ENCODE results near the gene SOCS6. TPM values are rescaled to one million over a fixed set of nuclear protein-coding genes. Genes with fewer than 3 reads are reported as not detected.
A peak's percentile ranks its signal among the peaks of the same experiment; 100 is the strongest.
"Not testable (repeated sequence)": the region's sequence is repeated elsewhere in the genome, so short reads cannot be mapped to it uniquely, and the experiment has no call there.

Gene SOCS6
- total and polyA plus RNA-seq, 2 donors (not counting 1 experiment from before 2014, with no cell fraction given) = 38.6 to 44.1 TPM

DNA sequence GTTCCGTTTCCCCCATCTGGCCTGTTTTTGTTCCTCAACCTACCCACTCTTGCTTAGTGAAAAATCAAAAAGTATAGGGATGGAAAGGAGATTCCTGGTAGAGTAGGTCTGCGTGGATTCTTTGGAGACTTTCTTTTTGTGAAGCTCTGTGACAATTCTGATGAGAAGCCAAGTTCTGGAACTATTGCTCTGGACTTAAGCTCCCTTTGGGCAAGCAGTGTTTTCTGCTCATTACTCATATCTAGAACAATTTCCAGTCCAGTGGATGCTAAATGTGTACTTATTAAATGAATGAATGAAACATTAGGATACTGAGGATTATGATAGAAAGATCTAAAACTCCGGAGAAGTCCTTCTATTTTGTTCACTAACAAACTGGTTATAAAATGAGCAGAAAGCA, 76.5 kb downstream of the SOCS6 start:
- Histone ChIP-seq H3K4me1 (ENCODE audit: control insufficient read depth, extremely low read depth, insufficient read depth, low read length) (peaks cover 3% of the 10 kb centered on the region), H3K27me3 (ENCODE audit: control insufficient read depth, insufficient read depth, low read length) (no peaks in the 10 kb centered on the region), H3K4me3 (replicated peaks in 1 of 4; ENCODE audit: control extremely low read depth in 1 of 4, insufficient read depth in 1 of 4, low read depth in 3 of 4, low read length in 4 of 4) (no peak overlapping the region), H3K79me2 (ENCODE audit: control insufficient read depth, insufficient read depth, low read length) (no peaks in the 10 kb centered on the region), H3K9ac (ENCODE audit: insufficient read depth, low read length) (no peak overlapping the region), H3K27ac (ENCODE audit: insufficient read depth, low read length) (no peak overlapping the region), H3K4me2 (ENCODE audit: extremely low read depth, insufficient read depth, low read length) (no peak overlapping the region), H3K9me3 (ENCODE audit: control insufficient read depth, insufficient read depth, low read depth, low read length) (no peaks in the 10 kb centered on the region), H2AFZ (ENCODE audit: low read length) (no peak overlapping the region), H4K20me1 (ENCODE audit: control insufficient read depth, extremely low read depth, insufficient read depth, low read length) (no peaks in the 10 kb centered on the region), H3K36me3 (ENCODE audit: control insufficient read depth, insufficient read depth, low read length) (no peaks in the 10 kb centered on the region)
- DNase-seq (ENCODE audit: low read depth in 2 of 2) = peak in 1 of 2 donors; percentile 38
- TF ChIP-seq, protein P1, sequence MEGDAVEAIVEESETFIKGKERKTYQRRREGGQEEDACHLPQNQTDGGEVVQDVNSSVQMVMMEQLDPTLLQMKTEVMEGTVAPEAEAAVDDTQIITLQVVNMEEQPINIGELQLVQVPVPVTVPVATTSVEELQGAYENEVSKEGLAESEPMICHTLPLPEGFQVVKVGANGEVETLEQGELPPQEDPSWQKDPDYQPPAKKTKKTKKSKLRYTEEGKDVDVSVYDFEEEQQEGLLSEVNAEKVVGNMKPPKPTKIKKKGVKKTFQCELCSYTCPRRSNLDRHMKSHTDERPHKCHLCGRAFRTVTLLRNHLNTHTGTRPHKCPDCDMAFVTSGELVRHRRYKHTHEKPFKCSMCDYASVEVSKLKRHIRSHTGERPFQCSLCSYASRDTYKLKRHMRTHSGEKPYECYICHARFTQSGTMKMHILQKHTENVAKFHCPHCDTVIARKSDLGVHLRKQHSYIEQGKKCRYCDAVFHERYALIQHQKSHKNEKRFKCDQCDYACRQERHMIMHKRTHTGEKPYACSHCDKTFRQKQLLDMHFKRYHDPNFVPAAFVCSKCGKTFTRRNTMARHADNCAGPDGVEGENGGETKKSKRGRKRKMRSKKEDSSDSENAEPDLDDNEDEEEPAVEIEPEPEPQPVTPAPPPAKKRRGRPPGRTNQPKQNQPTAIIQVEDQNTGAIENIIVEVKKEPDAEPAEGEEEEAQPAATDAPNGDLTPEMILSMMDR (conservative IDR thresholded peaks at IDR 0.05 in 1 of 2, IDR thresholded peaks at IDR 0.05 in 1 of 2; ENCODE audit: low read depth in 1 of 2, low read length in 2 of 2) = no peak
- no peak for TF ChIP-seq EZH2 (IDR thresholded peaks at IDR 0.05; ENCODE audit: low read length, missing control alignments)

DNA sequence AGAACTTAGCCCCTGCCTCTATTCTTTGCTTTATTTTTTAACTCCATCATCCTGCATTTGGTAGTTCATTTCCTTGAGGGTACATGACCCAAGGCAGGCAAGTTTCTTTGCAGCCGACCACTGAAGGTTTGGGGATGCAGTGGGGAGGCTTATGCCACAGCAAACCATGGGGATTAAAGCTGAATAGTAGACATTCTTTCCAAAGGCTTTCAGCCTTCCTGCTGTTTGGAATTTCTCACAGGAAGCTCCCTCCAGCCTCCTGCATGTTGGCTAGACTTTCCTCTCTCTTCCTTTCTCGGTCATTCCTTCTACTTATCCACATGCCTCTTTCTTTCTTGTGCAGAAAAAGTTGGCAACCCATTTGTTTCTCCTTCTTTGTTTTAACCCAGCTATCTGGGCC, 77.3 kb downstream of the SOCS6 start:
- Histone ChIP-seq H3K36me3 (ENCODE audit: control insufficient read depth, insufficient read depth, low read length) (no peaks in the 10 kb centered on the region), H4K20me1 (ENCODE audit: control insufficient read depth, extremely low read depth, insufficient read depth, low read length) (no peaks in the 10 kb centered on the region), H3K9ac (ENCODE audit: insufficient read depth, low read length) (no peak overlapping the region), H3K27ac (ENCODE audit: insufficient read depth, low read length) (no peak overlapping the region), H3K4me2 (ENCODE audit: extremely low read depth, insufficient read depth, low read length) (no peak overlapping the region), H3K27me3 (ENCODE audit: control insufficient read depth, insufficient read depth, low read length) (no peaks in the 10 kb centered on the region), H2AFZ (ENCODE audit: low read length) (no peak overlapping the region), H3K4me1 (ENCODE audit: control insufficient read depth, extremely low read depth, insufficient read depth, low read length) (peaks cover 3% of the 10 kb centered on the region), H3K4me3 (replicated peaks in 1 of 4; ENCODE audit: control extremely low read depth in 1 of 4, insufficient read depth in 1 of 4, low read depth in 3 of 4, low read length in 4 of 4) (no peak overlapping the region), H3K9me3 (ENCODE audit: control insufficient read depth, insufficient read depth, low read depth, low read length) (no peaks in the 10 kb centered on the region), H3K79me2 (ENCODE audit: control insufficient read depth, insufficient read depth, low read length) (no peaks in the 10 kb centered on the region)
- DNase-seq (ENCODE audit: low read depth in 2 of 2) = peak in 1 of 2 donors; percentile 46
- TF ChIP-seq, protein P1 (conservative IDR thresholded peaks at IDR 0.05 in 1 of 2, IDR thresholded peaks at IDR 0.05 in 1 of 2; ENCODE audit: low read depth in 1 of 2, low read length in 2 of 2) = no peak
- no peak for TF ChIP-seq EZH2 (IDR thresholded peaks at IDR 0.05; ENCODE audit: low read length, missing control alignments)

DNA sequence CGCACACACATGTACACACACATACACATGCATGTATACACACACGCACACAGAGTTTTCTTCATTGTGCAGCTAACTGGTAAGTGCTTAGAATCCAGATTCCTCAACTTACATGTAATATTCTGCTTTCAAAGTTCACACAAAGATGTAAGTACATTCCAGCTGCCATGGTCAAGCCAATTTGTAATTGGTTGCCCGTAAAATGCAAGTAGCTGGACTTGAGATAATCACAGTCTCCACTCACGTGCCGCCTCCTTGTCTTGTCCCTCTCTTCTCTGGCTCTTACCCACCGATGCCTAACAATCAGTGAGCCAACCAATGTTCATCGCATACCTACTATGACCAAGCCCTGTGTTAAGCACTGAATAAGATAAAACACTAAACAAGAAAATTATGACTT, 77.8 kb downstream of the SOCS6 start:
- H3K36me3 ChIP-seq (ENCODE audit: control insufficient read depth, insufficient read depth, low read length) = no peaks in the 10 kb centered on the region
- peak in 1 of 2 donors; percentile 52 for DNase-seq (ENCODE audit: low read depth in 2 of 2)
- H3K4me2 ChIP-seq (ENCODE audit: extremely low read depth, insufficient read depth, low read length) = no peak overlapping the region
- H3K9ac ChIP-seq (ENCODE audit: insufficient read depth, low read length) = no peak overlapping the region
- peaks cover 3% of the 10 kb centered on the region for H3K4me1 ChIP-seq (ENCODE audit: control insufficient read depth, extremely low read depth, insufficient read depth, low read length)
- no peaks in the 10 kb centered on the region for H4K20me1 ChIP-seq (ENCODE audit: control insufficient read depth, extremely low read depth, insufficient read depth, low read length)
- H3K27me3 ChIP-seq (ENCODE audit: control insufficient read depth, insufficient read depth, low read length) = no peaks in the 10 kb centered on the region
- H3K79me2 ChIP-seq (ENCODE audit: control insufficient read depth, insufficient read depth, low read length) = no peaks in the 10 kb centered on the region
- TF ChIP-seq EZH2 (IDR thresholded peaks at IDR 0.05; ENCODE audit: low read length, missing control alignments) = no peak
- TF ChIP-seq, protein P1 (conservative IDR thresholded peaks at IDR 0.05 in 1 of 2, IDR thresholded peaks at IDR 0.05 in 1 of 2; ENCODE audit: low read depth in 1 of 2, low read length in 2 of 2) = no peak
- no peak overlapping the region for H2AFZ ChIP-seq (ENCODE audit: low read length)
- no peak overlapping the region for H3K27ac ChIP-seq (ENCODE audit: insufficient read depth, low read length)
- no peaks in the 10 kb centered on the region for H3K9me3 ChIP-seq (ENCODE audit: control insufficient read depth, insufficient read depth, low read depth, low read length)
- no peak overlapping the region for H3K4me3 ChIP-seq (replicated peaks in 1 of 4; ENCODE audit: control extremely low read depth in 1 of 4, insufficient read depth in 1 of 4, low read depth in 3 of 4, low read length in 4 of 4)

DNA sequence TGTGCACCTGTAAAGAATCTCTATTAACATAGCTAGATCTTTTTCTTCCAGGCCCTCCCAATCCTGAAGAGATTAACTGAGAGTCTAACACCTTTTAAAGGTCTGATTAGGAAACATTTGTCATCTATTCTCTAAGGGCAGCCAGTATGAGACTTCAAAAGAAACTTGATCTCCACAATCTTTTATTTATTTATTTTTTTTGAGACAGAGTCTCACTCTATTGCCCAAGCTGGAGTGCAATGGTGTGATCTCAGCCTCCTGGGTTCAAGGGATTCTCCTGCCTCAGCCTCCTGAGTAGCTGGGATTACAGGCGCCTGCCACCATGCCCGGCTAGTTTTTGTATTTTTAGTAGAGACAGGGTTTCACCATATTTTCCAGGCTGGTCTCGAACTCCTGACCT, 78.5 kb downstream of the SOCS6 start:
- H2AFZ ChIP-seq (ENCODE audit: low read length); H3K9ac ChIP-seq (ENCODE audit: insufficient read depth, low read length); H3K27me3 ChIP-seq (ENCODE audit: control insufficient read depth, insufficient read depth, low read length); H3K4me2 ChIP-seq (ENCODE audit: extremely low read depth, insufficient read depth, low read length); H3K79me2 ChIP-seq (ENCODE audit: control insufficient read depth, insufficient read depth, low read length); H3K36me3 ChIP-seq (ENCODE audit: control insufficient read depth, insufficient read depth, low read length); H3K4me1 ChIP-seq (ENCODE audit: control insufficient read depth, extremely low read depth, insufficient read depth, low read length); H3K4me3 ChIP-seq (replicated peaks in 1 of 4; ENCODE audit: control extremely low read depth in 1 of 4, insufficient read depth in 1 of 4, low read depth in 3 of 4, low read length in 4 of 4); H3K9me3 ChIP-seq (ENCODE audit: control insufficient read depth, insufficient read depth, low read depth, low read length); H4K20me1 ChIP-seq (ENCODE audit: control insufficient read depth, extremely low read depth, insufficient read depth, low read length); H3K27ac ChIP-seq (ENCODE audit: insufficient read depth, low read length); DNase-seq (ENCODE audit: low read depth in 2 of 2): not testable (repeated sequence)
